Large intestine (tissue), 12 donors: ENCODE results near the gene DYDC1. TPM values are rescaled to one million over a fixed set of nuclear protein-coding genes. Genes with fewer than 3 reads are reported as not detected.

Experiments
- DNase-seq, 2 donors: peaks; one replicate each; pipeline versions ENCODE4 v3.0.0 to v3.0.0-alpha.2; 2013
- H3K27ac ChIP-seq: one replicate; pipeline ENCODE4 v1.5.1; 2013; ENCODE audit warnings: low read length
- H3K27me3 ChIP-seq: 2 replicates; pipeline ENCODE4 v1.6.1; 2013; ENCODE audit warnings: low read length; ENCODE audit not compliant: control insufficient read depth, insufficient read depth
- H3K36me3 ChIP-seq: 2 replicates; pipeline ENCODE4 v1.6.1; 2013; ENCODE audit warnings: low read length; ENCODE audit not compliant: control insufficient read depth, insufficient read depth
- H3K4me1 ChIP-seq: one replicate; pipeline ENCODE4 v1.6.1; 2013; ENCODE audit warnings: low read length; ENCODE audit not compliant: control insufficient read depth, insufficient read depth
- H3K4me3 ChIP-seq: one replicate; pipeline ENCODE4 v1.5.1; 2013; ENCODE audit warnings: low read length
- H3K9me3 ChIP-seq: one replicate; pipeline ENCODE4 v1.6.1; 2013; ENCODE audit warnings: mild to moderate bottlenecking, low read depth, low read length, moderate library complexity; ENCODE audit not compliant: control insufficient read depth
- WGBS: methylation state at CpG from one replicate; pipeline ENCODE4 v1.1.5; 2013; ENCODE audit warnings: low lambda C conversion rate; ENCODE audit not compliant: insufficient coverage; 5-methylcytosine and 5-hydroxymethylcytosine counted together
- long read RNA-seq, 11 donors: transcript quantifications; one replicate each; lab custom pipeline, GENCODE V29; 2026
- polyA plus RNA-seq: library from polyadenylated mRNA; unstranded; fragments of 120-200 nt; gene quantifications from one replicate; pipeline ENCODE4 v1.2.1, GENCODE V29; 2013

DYDC1 gene
- polyA plus RNA-seq, result not detected
- long read RNA-seq, donor 1, result 0 reads
- long read RNA-seq, donor 2, result 0 reads
- long read RNA-seq, donor 3, result 0 reads
- long read RNA-seq, donor 4, result 0 reads
- long read RNA-seq, donor 5, result 0 reads
- long read RNA-seq, donor 6, result 0 reads
- long read RNA-seq, donor 7, result 0 reads
- long read RNA-seq, donor 8, result 0 reads
- long read RNA-seq, donor 9, result 0 reads
- long read RNA-seq, donor 10, result 0 reads
- long read RNA-seq, donor 11, result 0 reads

DNA sequence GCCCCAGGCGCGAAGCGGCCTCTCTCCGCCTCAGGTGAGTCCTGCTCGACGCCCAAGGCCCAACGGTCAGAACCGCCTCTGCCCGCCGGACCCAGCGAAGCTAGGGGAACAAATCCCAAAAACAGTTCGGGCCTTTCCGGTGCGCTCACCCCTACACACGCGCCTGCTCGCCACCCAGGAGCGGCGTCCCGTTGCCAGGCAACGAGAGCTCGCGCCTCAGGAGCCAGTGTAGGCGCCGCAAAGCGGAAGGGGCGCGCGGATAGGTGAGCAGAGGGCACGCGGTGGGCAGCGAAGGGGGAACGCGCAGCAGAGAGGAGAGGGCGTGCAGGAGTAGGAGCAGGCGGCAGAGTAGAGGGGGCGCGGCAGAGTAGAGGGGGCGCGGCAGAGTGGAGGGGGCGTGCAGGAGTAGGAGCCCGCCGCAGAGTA lies at the start of gene DYDC1, which contains the start of gene DYDC2:
DYDC1 (minus strand) TSS at position 193 of the 426 bp plus-strand sequence. CDS start 4,154 bp downstream, outside the sequence.
DYDC2 (plus strand) TSS at position 219 of the 426 bp plus-strand sequence. CDS start 5,663 bp downstream, outside the sequence.
- Histone ChIP-seq H3K9me3 (peaks cover 4% of the 10 kb centered on the region), H3K27ac (no peak within 1 kb of the TSS), H3K4me3 (peak within 1 kb of the TSS; percentile 42), H3K4me1 (peaks cover 6% of the 10 kb centered on the region), H3K36me3 (no peaks in the 10 kb centered on the region), H3K27me3 (peaks cover 12% of the 10 kb centered on the region)
- no CpG with 5 or more reads among the region's 43 CpGs for WGBS
- peak; percentile 62 to 72 for DNase-seq

DNA sequence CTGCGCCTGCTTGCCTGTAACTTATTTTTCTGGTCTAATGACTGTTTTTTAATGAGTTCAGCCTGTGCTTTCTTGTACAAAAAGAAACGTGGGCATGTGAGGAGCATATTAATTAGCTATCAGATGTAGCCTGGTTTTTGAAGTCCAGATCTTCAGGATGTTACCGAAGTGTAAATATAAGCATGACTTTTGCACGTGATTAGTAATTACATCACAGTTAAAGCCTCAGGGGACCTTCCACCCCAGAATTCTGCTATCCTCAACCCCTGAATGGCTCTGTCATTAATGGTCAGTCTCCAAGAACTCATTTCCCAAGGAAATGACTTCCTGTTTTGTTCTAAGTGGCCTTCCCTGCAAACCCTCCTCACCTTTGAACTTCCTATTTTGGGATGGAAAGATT lies 49.6 kb upstream of the DYDC1 start:
- Histone ChIP-seq H3K4me3 (no peak overlapping the region), H3K36me3 (no peaks in the 10 kb centered on the region), H3K4me1 (peaks cover 32% of the 10 kb centered on the region), H3K9me3 (no peaks in the 10 kb centered on the region), H3K27ac (no peak overlapping the region), H3K27me3 (no peaks in the 10 kb centered on the region)
- DNase-seq, result peak in 1 of 2 donors; percentile 37
- WGBS, result 80% methylated on average over 1 of the region's 4 CpGs

DNA sequence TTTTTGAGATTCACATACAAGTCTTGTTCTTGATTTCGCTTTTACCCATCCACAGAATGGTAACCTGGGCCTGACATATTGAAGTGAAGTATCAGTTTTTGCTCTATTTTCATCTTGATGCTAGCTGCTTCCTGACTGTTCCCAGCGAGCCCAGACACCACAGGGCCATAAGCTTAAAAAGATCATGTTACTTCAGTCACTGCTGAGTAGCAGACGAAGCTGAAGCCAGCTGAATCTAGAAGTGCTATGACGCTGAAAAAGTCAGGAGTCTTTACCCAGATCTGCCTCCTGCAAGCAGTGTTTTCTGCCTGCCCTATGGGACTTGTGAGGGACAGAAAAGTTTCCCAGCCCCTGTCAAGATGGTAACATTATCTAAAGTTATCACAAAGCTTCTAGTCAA lies 49.1 kb upstream of the DYDC1 start:
- Histone ChIP-seq H3K27ac (no peak overlapping the region), H3K4me3 (no peak overlapping the region), H3K36me3 (no peaks in the 10 kb centered on the region), H3K27me3 (no peaks in the 10 kb centered on the region), H3K9me3 (no peaks in the 10 kb centered on the region), H3K4me1 (peaks cover 26% of the 10 kb centered on the region)
- 100% methylated on average over 1 of the region's 4 CpGs for WGBS
- DNase-seq, result no peak

- H3K27ac ChIP-seq, result no peak overlapping the region
- H3K4me1 ChIP-seq, result peaks cover 20% of the 10 kb centered on the region
- no peaks in the 10 kb centered on the region for H3K27me3 ChIP-seq
- DNase-seq, result no peak
- no peaks in the 10 kb centered on the region for H3K9me3 ChIP-seq
- H3K4me3 ChIP-seq, result no peak overlapping the region
- no peaks in the 10 kb centered on the region for H3K36me3 ChIP-seq
- no CpG with 5 or more reads among the region's 1 CpG for WGBS
Measured at GRCh38 chr10:80405035-80405434, 48.5 kb upstream of the DYDC1 start.

- no peaks in the 10 kb centered on the region for H3K27me3 ChIP-seq
- no peak overlapping the region for H3K27ac ChIP-seq
- H3K4me1 ChIP-seq, result no peaks in the 10 kb centered on the region
- no peaks in the 10 kb centered on the region for H3K9me3 ChIP-seq
- H3K36me3 ChIP-seq, result no peaks in the 10 kb centered on the region
- no peak overlapping the region for H3K4me3 ChIP-seq
- no CpG with 5 or more reads among the region's 8 CpGs for WGBS
- no peak for DNase-seq
Measured at GRCh38 chr10:80400136-80400804, 43.7 kb upstream of the DYDC1 start.

- H3K36me3 ChIP-seq, result no peaks in the 10 kb centered on the region
- no peak overlapping the region for H3K27ac ChIP-seq
- no CpG with 5 or more reads among the region's 2 CpGs for WGBS
- no peaks in the 10 kb centered on the region for H3K9me3 ChIP-seq
- H3K27me3 ChIP-seq, result no peaks in the 10 kb centered on the region
- no peaks in the 10 kb centered on the region for H3K4me1 ChIP-seq
- no peak for DNase-seq
- no peak overlapping the region for H3K4me3 ChIP-seq
Measured at GRCh38 chr10:80397014-80397413, 40.5 kb upstream of the DYDC1 start.

- Histone ChIP-seq H3K4me3 (no peak overlapping the region), H3K27me3 (no peaks in the 10 kb centered on the region), H3K9me3 (no peaks in the 10 kb centered on the region), H3K4me1 (peaks cover 3% of the 10 kb centered on the region), H3K27ac (no peak overlapping the region), H3K36me3 (no peaks in the 10 kb centered on the region)
- DNase-seq, result no peak
- WGBS, result no CpG with 5 or more reads among the region's 2 CpGs
Measured at GRCh38 chr10:80394358-80394916, 37.9 kb upstream of the DYDC1 start.

DNA sequence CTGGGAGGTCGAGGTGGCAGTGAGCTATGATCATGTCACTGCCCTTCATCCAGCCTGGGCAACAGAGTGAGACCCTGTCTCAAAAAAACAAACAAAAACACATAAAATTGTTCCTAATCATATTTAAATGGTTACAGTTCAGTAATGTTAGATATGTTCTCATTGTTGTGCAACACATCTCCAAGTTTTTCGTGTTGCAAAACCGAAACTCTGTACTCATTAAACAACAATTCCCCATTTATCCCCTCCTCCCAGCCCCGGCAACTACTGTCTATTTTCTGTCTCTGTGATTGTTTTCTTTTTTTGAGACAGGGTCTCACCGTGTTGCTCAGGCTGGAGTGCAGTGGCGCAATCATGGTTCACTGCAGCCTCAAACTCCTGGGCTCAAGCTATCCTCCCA lies 35.7 kb upstream of the DYDC1 start:
- Histone ChIP-seq H3K27ac (no peak overlapping the region), H3K27me3 (no peaks in the 10 kb centered on the region), H3K4me3 (no peak overlapping the region), H3K4me1 (peaks cover 3% of the 10 kb centered on the region), H3K36me3 (no peaks in the 10 kb centered on the region), H3K9me3 (no peaks in the 10 kb centered on the region)
- no CpG with 5 or more reads among the region's 6 CpGs for WGBS
- no peak for DNase-seq

DNA sequence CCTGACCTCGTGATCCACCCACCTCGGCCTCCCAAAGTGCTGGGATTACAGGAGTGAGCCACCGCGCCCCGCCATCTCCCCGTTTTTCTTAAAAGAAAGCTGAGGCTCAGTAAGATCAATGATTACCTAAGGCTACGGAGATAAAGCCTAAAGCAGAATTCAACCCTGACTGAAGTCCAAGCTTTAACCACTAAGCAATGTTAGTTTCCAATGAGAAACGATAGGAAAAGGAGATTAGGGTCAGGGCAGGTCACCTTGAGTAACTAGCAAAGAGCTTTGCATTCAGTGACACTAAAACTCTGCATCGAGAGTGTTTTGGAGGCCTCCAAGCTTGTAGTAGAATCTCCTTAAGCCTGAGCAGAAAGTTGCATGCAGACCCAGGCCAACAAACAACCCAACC lies 34.2 kb upstream of the DYDC1 start:
- Histone ChIP-seq H3K27ac (peak overlapping the region; percentile 30), H3K9me3 (no peaks in the 10 kb centered on the region), H3K27me3 (no peaks in the 10 kb centered on the region), H3K4me3 (no peak overlapping the region), H3K36me3 (no peaks in the 10 kb centered on the region), H3K4me1 (peaks cover 3% of the 10 kb centered on the region)
- 20% methylated on average over 1 of the region's 9 CpGs for WGBS
- peak; percentile 65 to 67 for DNase-seq

GRCh38 chr10:80382989-80383388 lies 26.4 kb upstream of the DYDC1 start:
- Histone ChIP-seq H3K27me3 (no peaks in the 10 kb centered on the region), H3K9me3 (no peaks in the 10 kb centered on the region), H3K4me3 (no peak overlapping the region), H3K4me1 (peaks cover 6% of the 10 kb centered on the region), H3K36me3 (no peaks in the 10 kb centered on the region), H3K27ac (no peak overlapping the region)
- peak in 1 of 2 donors; percentile 42 for DNase-seq
- WGBS, result no CpG with 5 or more reads among the region's 4 CpGs
